ENCODE data around the gene PIM3. TPM values are rescaled to one million over a fixed set of nuclear protein-coding genes. Genes with fewer than 3 reads are reported as not detected.
A peak's percentile ranks its signal among the peaks of the same experiment; 100 is the strongest.
"Not testable (repeated sequence)": the region's sequence is repeated elsewhere in the genome, so short reads cannot be mapped to it uniquely, and the experiment has no call there.

Gene PIM3
- total and polyA plus RNA-seq, 4 donors, result 14.5 to 44.0 (median 28.1) TPM

GRCh38 chr22:49944399-49944891 lies 16.1 kb upstream of the PIM3 start (continued):
- TF ChIP-seq EGR1 (IDR thresholded peaks at IDR 0.05; ENCODE audit: low read depth in 2 of 2) (no peak), HNF4A (conservative IDR thresholded peaks at IDR 0.05) (no peak), ATF3 (IDR thresholded peaks at IDR 0.05) (no peak)

GRCh38 chr22:49945042-49945794 lies 15.4 kb upstream of the PIM3 start:
- TF ChIP-seq GABPA (IDR thresholded peaks at IDR 0.05 in 1 of 2, conservative IDR thresholded peaks at IDR 0.05 in 1 of 2), result peak in 1 of 2 donors; percentile 79
- WGBS, result 57% methylated on average over 13 of the region's 17 CpGs
- Histone ChIP-seq H3K4me1 (ENCODE audit: control insufficient read depth in 4 of 4, insufficient read depth in 4 of 4, low read length in 3 of 4) (peaks cover 2 to 26% (median 20%) of the 10 kb centered on the region in 4 donors), H3K27ac (ENCODE audit: low read depth in 1 of 2, low read length in 2 of 2) (peak overlapping the region; percentile 22 to 58)
- H3K4me3 ChIP-seq (ENCODE audit: low read depth in 1 of 3, low read length in 3 of 3); H3K36me3 ChIP-seq (ENCODE audit: control insufficient read depth in 4 of 4, insufficient read depth in 3 of 4, low read depth in 1 of 4, low read length in 3 of 4); H3K9ac ChIP-seq (ENCODE audit: low read depth in 1 of 2, low read length in 2 of 2); H3K9me3 ChIP-seq (ENCODE audit: control insufficient read depth in 4 of 4, low read length in 3 of 4); DNase-seq (ENCODE audit: low spot score); H3K27me3 ChIP-seq (ENCODE audit: control insufficient read depth in 4 of 4, insufficient read depth in 4 of 4, low read length in 3 of 4): not testable (repeated sequence)

GRCh38 chr22:49946612-49947295 lies 13.8 kb upstream of the PIM3 start:
- Histone ChIP-seq H3K36me3 (ENCODE audit: control insufficient read depth in 4 of 4, insufficient read depth in 3 of 4, low read depth in 1 of 4, low read length in 3 of 4) (no peaks in the 10 kb centered on the region), H3K9ac (ENCODE audit: low read depth in 1 of 2, low read length in 2 of 2) (no peak overlapping the region), H3K9me3 (ENCODE audit: control insufficient read depth in 4 of 4, low read length in 3 of 4) (no peaks in the 10 kb centered on the region), H3K4me1 (ENCODE audit: control insufficient read depth in 4 of 4, insufficient read depth in 4 of 4, low read length in 3 of 4) (peaks cover 2 to 30% (median 20%) of the 10 kb centered on the region in 4 donors), H3K4me3 (ENCODE audit: low read depth in 1 of 3, low read length in 3 of 3) (no peak overlapping the region), H3K27ac (ENCODE audit: low read depth in 1 of 2, low read length in 2 of 2) (no peak overlapping the region), H3K27me3 (ENCODE audit: control insufficient read depth in 4 of 4, insufficient read depth in 4 of 4, low read length in 3 of 4) (no peaks in the 10 kb centered on the region)
- TF ChIP-seq HNF4A (conservative IDR thresholded peaks at IDR 0.05), result no peak
- no peak for TF ChIP-seq YY1 (IDR thresholded peaks at IDR 0.05)
- TF ChIP-seq FOXA1 (IDR thresholded peaks at IDR 0.05), result no peak
- no peak for TF ChIP-seq RAD21 (IDR thresholded peaks at IDR 0.05)
- no peak for DNase-seq (ENCODE audit: low spot score)
- 86% methylated on average over 17 of the region's 17 CpGs for WGBS

GRCh38 chr22:49947296-49947622 lies 13.3 kb upstream of the PIM3 start:
- peaks cover 2 to 31% (median 20%) of the 10 kb centered on the region in 4 donors for H3K4me1 ChIP-seq (ENCODE audit: control insufficient read depth in 4 of 4, insufficient read depth in 4 of 4, low read length in 3 of 4)
- no peaks in the 10 kb centered on the region for H3K9me3 ChIP-seq (ENCODE audit: control insufficient read depth in 4 of 4, low read length in 3 of 4)
- TF ChIP-seq HNF4G (IDR thresholded peaks at IDR 0.05) (no peak), RAD21 (IDR thresholded peaks at IDR 0.05) (no peak), TAF1 (conservative IDR thresholded peaks at IDR 0.05) (no peak), FOXA1 (IDR thresholded peaks at IDR 0.05) (no peak), GABPA (IDR thresholded peaks at IDR 0.05 in 1 of 2, conservative IDR thresholded peaks at IDR 0.05 in 1 of 2) (no peak), MAX (IDR thresholded peaks at IDR 0.05) (no peak), NR2F2 (IDR thresholded peaks at IDR 0.05) (no peak), RXRA (IDR thresholded peaks at IDR 0.05) (no peak), REST (IDR thresholded peaks at IDR 0.05) (no peak), YY1 (IDR thresholded peaks at IDR 0.05) (no peak), ATF3 (IDR thresholded peaks at IDR 0.05) (no peak)
- WGBS, result 86% methylated on average over 6 of the region's 6 CpGs
- DNase-seq (ENCODE audit: low spot score), result no peak
- H3K9ac ChIP-seq (ENCODE audit: low read depth in 1 of 2, low read length in 2 of 2), result no peak overlapping the region
- no peak overlapping the region for H3K27ac ChIP-seq (ENCODE audit: low read depth in 1 of 2, low read length in 2 of 2)
- no peaks in the 10 kb centered on the region for H3K36me3 ChIP-seq (ENCODE audit: control insufficient read depth in 4 of 4, insufficient read depth in 3 of 4, low read depth in 1 of 4, low read length in 3 of 4)
- no peak overlapping the region for H3K4me3 ChIP-seq (ENCODE audit: low read depth in 1 of 3, low read length in 3 of 3)
- H3K27me3 ChIP-seq (ENCODE audit: control insufficient read depth in 4 of 4, insufficient read depth in 4 of 4, low read length in 3 of 4), result no peaks in the 10 kb centered on the region
